IPS DF 4.7 (cell line): ENCODE results near the gene KATNAL1.
"Not testable (repeated sequence)": the region's sequence is repeated elsewhere in the genome, so short reads cannot be mapped to it uniquely, and the experiment has no call there.

Source experiments
- DNase-seq: peaks from one replicate; pipeline ENCODE4 v3.0.0-alpha.2; 2013; ENCODE audit warnings: low spot score; ENCODE audit errors: extremely low read depth

Gene KATNAL1

DNA sequence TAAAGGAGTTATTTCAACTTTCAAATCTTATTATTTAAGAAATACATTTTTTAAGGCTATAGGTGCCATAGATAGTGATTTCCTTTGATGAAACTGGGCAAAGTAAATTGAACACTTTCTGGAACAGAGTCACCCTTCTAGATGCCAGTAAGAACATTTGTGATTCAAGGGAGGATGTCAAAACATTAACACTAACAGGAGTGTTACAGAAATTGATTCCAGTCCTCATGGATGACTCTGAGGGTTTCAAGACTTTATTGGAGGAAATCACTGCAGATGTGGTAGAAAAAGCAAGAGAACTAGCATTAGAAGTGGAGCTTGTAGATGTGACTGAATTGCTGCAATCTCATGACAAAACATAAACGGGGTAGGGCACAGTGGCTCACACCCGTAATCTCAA is 12.2 kb downstream of the KATNAL1 start:
- DNase-seq, result no peak

DNA sequence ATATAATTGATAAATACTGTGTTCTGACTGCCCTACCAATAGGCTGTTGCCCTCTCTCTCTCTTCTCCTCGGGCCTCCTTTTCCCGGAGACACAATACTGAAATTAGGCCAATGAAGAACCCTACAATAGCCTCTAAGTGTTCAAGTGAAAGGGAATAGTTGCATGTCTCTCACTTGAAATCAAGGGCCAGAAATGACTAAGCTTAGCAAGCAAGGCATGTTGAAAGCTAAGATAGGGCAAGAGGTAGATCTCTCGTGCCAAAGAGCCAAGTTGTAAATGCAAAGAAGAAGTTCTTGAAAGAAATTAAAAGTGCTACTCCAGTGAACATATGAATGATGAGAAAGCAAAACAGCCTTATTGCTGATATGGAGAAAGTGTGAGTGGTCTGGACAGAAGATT is 13.3 kb downstream of the KATNAL1 start:
- no peak for DNase-seq

DNA sequence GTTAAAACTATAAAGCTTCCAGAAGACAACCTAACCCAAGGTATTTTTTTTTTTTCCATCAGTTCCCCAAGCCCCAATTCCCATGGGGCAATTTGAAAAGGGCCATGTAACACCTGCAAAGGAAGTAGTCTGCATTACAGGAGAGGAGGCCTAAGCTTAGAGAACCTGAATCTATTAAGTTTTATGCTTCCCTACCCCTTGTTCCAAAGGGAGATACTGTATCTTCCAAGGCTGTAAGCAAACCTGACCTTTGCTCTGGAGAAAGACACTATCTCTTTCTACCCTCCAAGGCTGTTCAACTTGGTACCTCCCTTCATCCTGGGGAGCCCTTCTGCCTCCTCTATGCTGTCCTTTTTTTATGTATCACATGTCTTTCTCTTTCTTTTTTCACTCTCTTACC is 15.0 kb downstream of the KATNAL1 start:
- no peak for DNase-seq

DNA sequence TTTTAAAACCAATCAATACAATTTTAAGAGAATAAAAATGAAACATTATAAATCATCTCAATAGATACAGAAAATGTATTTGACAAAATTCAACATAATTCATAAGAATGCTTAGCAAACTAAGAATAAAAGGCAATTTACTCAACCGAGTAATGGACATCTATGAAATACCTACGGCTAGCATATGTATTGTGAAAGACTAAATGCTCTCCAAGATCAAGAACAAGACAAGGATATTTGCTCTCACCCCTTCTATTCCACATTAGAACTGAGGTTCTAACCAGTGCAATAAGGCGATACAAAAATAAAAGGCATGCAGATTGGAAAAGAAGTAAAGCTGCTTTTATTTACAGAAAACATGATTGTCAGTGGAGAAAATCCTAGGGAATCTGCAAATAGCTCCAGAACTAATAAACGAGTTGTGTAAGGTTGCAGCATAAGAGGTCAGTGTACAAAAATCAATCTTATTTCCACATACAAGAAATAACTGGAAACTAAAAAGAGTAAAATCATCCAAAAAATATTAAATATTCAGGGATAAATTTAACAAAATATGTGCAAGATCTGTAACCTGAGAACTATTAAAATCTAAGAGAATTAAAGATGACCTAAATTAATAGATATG is 16.4 kb downstream of the KATNAL1 start:
- DNase-seq, result no peak

DNA sequence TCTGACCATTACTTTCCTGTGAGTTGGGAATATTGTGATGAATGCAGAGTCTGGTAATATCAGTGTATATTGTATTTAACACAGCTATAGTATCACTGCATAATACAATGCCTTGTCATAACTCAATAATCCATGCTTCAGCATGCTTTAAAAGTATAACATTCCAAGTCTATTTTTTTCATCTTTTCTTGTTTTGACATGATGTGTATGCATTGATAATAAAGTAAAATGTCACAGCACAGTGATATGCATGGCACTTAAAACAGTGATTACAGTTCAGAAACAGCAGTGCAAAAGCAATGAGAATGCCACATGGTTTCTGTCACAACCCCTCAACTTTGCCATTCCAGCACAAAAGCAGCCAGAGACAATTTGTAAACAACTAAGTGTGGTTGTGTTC is 17.8 kb downstream of the KATNAL1 start:
- DNase-seq, result no peak

DNA sequence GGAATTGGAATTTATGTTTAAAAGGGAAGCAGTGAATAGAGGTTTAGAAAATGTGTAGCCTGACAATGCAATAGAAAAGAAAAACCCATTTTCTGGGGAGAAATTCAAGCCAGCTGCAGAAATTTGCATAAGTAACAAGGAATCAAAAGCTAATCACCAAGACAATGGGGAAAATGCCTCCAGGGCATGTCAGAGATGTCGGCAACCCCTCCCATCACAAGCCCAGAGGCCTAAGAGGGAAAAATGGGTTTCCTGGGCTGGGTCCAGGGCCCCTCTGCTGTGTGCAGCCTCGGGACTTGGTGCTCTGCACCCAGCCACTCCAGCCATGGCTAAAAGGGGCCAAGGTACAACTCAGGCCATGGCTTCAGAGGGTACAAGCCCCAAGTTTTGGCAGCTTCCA is 21.3 kb downstream of the KATNAL1 start:
- not testable (repeated sequence) for DNase-seq

DNA sequence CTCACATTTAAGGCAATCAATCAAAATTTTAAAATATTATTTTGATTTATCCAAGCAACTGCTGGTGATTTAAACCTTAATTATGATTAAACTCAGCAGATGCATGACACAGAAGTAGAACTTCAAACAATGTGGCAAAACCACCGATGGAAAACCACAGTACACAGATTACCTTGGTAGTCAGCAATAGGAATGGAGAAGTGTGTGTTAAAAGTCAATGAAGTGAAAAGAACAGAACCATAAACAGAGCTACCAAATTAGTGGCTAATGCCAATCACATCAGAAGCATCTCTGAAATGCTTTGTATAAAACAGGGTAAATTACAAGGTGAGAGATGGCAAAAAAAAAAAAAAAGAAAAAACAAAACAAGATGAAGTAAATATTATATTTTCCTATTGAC is 31.2 kb downstream of the KATNAL1 start:
- DNase-seq, result no peak

DNA sequence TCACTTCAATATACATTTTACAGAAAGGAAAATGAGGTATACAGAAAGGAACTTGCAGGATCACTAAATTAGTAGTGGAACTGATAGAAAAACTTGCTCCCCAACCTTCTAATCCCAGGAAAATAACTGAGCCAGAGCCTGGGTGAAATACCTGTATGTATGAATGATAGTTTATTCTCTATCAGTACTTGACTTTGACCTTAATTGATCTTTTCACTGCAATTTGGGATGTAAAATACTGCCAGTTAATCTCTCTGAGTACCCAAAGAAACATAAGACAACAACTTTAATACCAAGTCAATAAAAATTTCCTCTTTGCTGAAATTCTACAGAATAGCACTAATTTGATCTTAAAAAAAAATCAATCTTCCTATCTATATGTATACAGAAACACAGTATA is 33.3 kb downstream of the KATNAL1 start:
- DNase-seq, result no peak

DNA sequence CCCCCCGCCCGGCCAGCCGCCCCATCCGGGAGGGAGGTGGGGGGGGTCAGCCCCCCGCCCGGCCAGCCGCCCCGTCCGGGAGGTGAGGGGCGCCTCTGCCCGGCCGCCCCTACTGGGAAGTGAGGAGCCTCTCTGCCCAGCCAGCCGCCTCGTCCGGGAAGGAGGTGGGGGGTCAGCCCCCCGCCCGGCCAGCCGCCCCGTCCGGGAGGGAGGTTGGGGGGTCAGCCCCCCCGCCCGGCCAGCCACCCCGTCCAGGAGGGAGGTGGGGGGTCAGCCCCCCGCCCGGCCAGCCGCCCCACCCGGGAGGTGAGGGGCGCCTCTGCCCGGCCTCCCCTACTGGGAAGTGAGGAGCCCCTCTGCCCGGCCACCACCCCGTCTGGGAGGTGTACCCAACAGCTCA is 37.3 kb downstream of the KATNAL1 start:
- DNase-seq, result not testable (repeated sequence)

DNA sequence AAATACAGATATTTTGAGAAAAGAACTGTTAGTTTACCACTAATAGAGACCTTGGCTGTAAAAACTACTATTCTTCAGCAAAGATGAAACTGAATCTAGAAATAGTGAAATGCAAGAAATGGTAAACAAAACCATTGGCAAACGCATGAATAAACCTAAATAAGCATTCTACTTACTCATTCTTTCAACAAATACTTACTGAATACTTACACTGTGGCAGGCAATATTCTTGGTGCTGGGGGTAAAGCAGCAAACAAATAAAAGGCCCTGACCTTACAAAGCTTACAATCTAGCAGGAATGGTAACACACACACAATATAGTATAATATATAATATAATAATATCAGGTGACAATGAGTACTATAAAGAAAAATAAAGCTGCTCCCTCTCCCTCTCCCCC is 38.7 kb downstream of the KATNAL1 start:
- DNase-seq, result no peak

DNA sequence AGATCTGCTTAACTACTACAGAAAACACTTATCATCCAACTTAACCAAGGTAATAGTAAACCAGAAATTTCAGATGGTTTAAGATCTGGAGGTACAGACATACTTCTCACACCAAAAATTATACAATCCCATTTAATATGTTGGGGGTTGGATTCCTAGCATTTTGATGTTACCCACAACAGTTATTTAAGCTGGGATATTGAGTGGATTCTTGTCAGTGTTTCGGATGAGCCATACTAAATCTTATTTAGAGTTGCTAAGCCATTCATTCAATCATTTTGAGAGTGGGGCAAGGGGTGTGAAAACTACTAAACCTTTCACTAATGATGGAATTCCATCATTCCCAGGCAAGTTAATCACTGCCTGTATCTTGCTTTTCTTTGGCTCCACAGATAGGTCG is 40.6 kb downstream of the KATNAL1 start:
- no peak for DNase-seq

DNA sequence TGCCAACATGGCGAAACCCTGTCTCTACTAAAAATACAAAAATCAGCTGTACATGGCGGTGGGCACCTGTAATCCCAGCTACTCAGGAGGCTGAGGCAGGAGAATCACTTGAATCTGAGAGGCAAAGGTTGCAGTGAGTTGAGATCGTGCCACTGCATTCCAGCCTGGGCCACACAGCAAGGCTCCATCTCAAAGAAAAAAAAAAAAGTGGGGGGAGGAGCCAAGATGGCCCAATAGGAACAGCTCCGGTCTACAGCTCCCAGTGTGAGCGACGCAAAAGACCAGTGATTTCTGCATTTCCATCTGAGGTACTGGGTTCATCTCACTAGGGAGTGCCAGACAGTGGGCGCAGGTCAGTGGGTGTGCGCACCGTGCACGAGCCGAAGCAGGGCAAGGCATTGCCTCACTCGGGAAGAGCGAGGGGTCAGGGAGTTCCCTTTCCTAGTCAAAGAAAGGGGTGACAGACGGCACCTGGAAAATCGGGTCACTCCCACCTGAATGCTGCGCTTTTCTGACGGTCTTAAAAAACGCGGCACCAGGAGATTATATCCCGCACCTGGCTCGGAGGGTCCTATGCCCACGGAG is 48.1 kb downstream of the KATNAL1 start:
- DNase-seq, result not testable (repeated sequence)

DNA sequence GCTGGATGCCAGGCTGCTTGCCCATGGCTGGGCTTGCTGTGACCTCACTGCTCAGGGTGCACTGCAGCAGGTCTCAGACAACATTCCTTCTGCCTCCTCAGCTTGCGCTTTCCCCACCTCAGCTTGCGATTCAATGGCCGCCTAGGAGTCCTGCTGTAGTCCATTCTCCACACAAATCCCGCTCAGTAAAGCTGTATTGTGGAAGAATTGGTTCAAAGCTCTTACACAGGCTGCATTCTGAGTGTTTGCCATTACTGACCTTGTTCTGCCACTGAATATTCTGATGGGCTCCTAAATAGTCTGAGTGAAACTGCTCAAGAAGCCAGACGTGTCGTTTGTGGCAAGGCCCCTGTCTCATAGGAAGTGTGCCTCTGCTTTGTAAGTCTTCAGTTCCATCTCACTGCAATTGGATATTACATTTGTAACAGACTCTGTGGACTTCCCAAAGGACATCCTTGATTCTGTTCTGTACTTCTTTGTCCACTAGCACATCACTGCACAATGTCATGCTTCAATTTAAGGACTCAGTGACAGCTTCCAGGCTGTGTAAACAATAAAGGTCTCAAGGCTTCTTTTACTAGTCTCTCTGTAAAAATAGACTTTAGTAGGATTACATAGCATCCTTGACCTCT is 49.8 kb downstream of the KATNAL1 start:
- no peak for DNase-seq

DNA sequence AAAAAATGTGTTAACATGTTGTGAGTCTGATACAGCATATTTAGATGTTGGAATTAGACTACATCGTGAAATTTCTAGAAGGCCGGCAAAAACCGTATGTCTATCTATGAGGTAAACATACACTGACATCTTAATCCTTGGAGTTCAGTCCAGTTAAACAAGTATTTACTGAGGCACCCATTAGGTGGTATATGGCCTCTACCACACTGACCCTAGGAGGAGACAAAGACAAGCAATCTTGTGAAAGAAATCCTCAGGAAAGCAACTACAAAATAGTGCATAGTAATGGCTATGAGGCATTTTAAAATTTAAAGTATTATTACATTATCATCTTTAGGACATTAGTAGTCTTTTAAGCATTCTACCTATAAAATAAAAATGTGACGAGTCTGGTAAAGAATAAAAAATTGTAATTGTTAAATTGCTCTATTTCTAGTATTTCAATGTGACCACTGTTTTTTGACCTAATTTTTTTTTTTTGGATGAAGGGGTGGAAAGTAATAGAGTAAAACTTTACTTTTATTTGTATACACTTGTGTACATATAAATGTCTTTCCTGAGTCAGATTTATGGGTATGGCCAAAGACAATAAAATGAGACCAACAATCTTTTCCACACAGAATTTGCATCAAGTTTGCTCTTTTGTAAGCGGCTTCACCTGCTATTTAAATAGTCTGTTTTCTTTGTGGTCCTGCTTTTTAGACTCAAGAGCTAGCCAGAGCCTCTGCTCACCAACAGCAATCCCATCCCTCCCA is 50.5 kb downstream of the KATNAL1 start:
- DNase-seq, result no peak

DNA sequence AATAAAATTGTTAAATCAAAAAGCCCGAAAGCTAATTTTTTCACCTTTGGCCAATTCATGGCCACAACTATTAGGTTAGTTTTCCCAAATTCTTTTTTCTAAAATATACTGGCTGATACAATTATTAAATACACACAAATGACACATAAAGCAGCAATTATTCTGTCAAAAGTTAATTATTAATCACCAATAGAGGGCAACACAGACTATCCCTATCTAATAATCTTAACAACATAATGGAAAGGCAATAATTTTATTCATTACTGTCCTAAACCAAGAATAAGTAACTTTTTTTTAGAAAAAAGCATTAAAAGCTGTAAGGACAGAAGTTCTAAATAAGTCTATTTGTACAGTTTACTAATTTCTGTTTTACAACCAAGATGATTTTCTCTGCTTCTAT is 51.7 kb downstream of the KATNAL1 start:
- no peak for DNase-seq

DNA sequence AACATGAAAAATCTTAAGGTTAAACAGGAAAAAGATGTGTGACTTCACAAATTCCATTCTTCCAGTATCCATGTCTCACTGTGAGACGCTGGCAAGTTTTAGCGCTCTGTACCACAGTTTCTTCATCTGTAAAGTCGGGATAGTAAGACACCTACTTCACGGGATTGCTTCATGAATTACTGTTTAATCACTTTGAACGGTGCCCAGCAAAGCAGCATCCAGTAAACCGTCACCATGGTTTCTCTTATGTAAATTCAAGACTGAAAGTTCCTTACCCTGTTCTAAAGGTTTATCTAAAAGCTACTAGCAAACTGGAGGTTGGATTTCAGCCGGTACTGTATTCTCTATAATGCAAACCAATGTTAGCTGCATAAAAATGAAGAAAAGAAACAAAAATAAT is 53.5 kb downstream of the KATNAL1 start:
- DNase-seq, result no peak

DNA sequence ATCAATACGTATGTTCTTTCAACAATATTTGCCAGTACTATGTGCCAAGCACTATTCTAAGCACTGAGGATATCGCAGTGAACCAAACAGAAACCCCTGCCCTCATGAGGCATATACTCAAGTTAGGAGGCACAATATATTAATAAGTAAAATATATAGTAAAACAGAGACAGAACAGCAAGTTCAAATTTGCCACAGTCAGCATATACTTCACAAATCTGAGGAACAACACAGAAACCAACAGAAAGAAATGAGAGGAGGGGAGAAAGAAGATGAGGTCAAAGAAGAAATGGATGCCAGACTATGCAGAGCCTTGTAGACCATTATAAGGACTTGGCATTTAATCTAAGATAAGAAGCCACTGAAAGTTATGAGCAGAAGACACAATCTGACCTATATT is 59.9 kb downstream of the KATNAL1 start:
- DNase-seq, result no peak

DNA sequence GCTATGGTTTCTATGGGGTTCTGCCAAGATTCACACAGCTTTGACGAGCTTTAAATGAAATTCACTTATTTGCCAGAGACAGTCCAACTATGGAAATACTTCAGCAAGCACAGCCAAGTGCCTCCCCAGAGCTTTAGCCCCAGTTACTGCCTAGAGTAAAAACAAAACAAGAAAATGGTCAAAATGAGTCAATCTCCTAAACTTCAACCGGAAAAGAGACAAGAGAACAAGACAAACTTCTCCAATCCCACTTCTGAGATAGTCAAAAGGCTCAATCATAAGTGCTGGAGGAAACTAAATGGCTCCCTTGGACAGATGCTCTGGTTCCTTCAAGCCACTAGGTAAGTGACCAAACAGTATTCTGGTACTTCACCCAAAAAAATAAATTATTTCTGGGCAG is 65.8 kb downstream of the KATNAL1 start:
- no peak for DNase-seq

DNA sequence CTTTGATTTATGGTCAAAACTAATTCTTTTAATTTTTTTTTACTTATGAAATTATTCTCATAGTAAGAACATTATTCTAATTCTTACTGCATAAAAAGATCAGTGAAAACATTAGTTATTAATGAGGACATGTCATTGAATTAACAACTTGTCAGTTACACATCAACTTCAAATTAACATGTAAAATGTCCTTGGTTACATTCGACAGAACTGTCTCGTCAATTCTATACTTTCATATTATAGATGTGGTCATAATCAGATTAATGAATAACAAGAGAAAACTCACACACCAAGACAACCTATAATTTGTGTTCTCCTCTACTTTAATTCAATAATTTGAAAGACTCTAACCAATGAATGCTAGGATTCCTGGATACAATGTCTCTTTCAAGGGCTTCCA is 66.7 kb downstream of the KATNAL1 start:
- DNase-seq, result no peak

DNA sequence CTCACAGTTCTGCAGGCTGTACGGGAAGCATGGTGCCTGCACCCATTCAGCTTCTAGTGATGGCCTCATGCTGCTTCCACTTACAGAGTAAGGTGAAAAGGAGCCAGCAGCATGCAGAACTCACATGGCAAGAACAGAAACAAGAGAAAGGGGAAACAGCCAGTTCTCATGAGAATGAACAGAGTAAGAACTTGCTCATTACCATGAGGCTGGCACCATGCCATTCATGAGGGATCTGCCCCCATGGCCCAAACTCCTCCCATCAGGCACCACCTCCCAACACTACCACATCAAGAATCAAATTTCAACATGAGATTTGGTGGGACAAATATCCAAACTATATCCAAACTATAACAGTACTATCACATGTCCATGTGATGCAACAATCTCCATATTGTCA is 72.1 kb downstream of the KATNAL1 start:
- no peak for DNase-seq

DNA sequence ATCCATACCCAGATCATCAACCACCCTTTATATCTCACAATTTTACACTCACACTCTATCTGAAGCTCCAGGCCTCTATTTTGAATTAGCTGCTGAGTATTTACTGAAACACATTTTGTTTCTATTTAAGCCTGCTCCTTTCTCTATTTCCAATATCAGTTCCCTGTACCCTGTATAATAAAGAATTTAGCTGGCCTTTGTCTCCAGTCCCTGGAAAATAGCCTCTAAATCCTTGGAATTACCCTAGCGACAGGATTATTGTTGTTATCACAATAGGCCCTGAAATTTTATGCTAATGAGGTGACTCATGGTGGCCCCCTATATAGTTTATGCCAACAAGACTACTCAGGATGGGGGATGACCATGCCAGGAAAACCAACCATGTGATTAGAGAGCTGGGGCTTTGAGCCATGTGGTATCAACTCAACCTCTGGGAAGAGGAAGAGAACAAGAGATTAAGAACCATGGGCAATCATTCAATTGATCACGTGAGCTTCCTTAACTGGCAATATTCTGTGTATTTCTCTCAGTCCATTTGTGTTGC is 72.7 kb downstream of the KATNAL1 start:
- no peak for DNase-seq

DNA sequence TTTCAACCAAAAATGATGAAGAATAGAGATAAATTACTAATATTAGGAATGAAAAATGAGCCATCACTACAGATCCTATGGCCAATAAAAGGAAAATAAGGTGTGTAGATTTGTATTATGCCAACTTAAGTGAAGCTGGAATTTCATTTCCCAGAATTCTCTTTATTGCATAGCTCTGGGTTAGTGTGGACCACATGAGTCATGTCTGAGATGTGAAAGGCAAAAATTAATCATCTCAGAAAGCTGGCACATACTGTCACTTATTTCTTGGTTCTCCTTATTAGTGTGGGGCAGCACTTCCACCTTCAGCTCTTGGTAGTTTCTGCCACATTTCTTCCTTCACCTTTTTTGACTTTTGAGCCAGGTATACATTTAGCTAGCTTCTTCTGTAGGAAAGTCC is 82.6 kb downstream of the KATNAL1 start:
- DNase-seq, result no peak
